ENCODE results near the gene BAHCC1.

DNA sequence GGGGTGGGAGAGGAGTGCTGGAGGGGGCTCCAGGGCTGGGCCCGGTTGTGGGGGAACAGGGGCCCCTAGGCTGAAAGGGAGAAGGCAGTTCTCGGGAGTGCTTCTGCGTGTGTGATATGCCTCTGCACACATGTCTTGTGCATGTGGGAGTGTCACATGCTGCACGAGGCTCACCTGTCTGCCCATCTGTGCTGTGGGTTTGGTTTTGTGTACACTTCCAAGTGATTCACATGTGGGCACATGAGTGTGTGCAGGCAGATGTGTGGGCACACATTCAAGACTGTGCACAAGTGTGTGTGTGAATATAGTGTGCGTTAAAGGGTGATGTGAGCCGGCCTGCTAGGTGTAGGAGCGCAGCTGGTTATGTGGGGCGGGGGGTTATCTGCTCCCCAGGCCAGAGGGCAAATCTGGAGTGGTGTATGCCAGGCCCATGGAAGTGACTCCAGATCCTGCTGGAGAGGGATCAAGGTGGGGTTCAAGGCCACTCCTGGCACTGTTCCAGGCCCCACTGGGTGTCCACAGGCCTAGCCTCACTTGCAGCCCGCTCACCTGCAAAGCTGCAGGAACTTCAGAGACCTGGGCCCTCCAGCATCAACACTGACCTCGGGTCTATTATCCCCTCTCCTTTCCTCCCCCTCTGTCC is 3.8 kb upstream of the BAHCC1 start:
- TF ChIP-seq CTCF (IDR thresholded peaks at IDR 0.05) (no peak), EZH2 (IDR thresholded peaks at IDR 0.05) (no peak)

Data from neural progenitor cell (in vitro differentiated cells).